Measurements from ENCODE around the gene MYO9B. TPM values are rescaled to one million over a fixed set of nuclear protein-coding genes. Genes with fewer than 3 reads are reported as not detected.

The MYO9B gene
- total RNA-seq, 1 donor from 2014 or later, result 123 TPM

DNA sequence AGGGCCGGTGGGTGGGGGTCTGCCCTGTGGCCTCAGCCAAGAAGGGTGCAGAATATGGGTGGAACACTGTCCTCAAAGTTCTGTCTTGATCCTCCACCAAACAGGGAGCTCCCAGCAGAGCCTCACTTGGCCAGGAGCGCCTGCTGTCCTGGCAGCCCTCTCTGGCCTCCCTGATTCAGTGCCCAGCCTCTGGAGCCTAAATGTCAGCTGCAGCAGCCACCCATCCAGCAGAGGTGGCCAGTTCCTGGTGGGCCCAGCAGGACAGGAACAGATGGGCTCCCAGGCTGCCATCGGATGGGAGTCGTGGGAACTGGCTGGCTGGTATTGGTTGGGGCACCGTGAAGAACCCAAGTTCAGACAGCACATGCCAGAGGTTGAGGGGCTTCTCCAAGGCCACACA lies 137.8 kb downstream of the MYO9B start:
- FAIRE-seq, result no peak
- H3K27ac Mint-ChIP-seq (ENCODE audit: unreplicated experiment), result no peak overlapping the region
- no peak overlapping the region for H3K27ac ChIP-seq (ENCODE audit: low read depth, low read length)

DNA sequence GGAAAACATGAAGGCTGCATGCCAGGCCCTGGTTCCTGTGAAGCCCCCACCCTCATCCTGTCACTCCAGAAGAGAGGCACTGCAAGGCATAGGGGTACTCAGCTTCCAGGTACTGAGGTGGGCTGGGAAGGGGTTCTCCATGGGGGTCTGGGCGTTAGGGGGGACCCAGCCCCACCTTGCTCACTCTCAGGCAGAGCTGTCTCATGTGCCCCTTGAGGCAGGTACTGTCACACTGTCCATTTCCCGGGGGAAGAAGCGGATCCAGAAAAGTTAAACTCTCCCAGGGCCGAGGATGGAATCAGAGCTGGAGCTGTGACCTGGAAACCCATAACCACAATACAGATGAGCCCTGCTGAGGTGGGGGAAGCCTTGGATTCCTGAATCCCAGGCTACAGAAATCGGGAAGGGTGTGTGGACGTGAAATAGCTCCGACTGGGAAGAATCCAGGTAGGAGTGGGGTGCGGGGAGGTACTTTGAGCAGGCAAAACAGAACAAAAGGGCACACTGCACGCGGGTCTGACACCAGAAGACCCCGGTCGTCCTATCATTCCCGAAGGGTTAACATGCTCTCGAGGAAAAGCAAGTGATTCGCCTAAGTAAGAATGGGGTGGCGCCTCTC lies 139.0 kb downstream of the MYO9B start:
- no peak for FAIRE-seq
- H3K4me3 Mint-ChIP-seq (ENCODE audit: unreplicated experiment), result peak overlapping the region; percentile 87
- no peak for TF ChIP-seq CTCF (IDR thresholded peaks at IDR 0.05; ENCODE audit: insufficient read depth, low read depth, low read length)
- no peak for TF ChIP-seq EZH2 (IDR thresholded peaks at IDR 0.05; ENCODE audit: insufficient read depth, low read length)
- H3K9me3 ChIP-seq (ENCODE audit: insufficient read depth, low read depth, low read length), result no peaks in the 10 kb centered on the region
- peaks cover 15% of the 10 kb centered on the region for H3K4me1 ChIP-seq (ENCODE audit: insufficient read depth, low read length)
- peak overlapping the region; percentile 93 for H3K27ac Mint-ChIP-seq (ENCODE audit: unreplicated experiment)
- peaks cover 13% of the 10 kb centered on the region for H3K36me3 ChIP-seq (ENCODE audit: insufficient read depth, low read length)
- no peaks in the 10 kb centered on the region for H3K9me3 Mint-ChIP-seq (ENCODE audit: unreplicated experiment)
- peaks cover 4% of the 10 kb centered on the region for H3K4me1 Mint-ChIP-seq (ENCODE audit: low read depth, unreplicated experiment)
- no peaks in the 10 kb centered on the region for H3K27me3 Mint-ChIP-seq (ENCODE audit: low read depth, unreplicated experiment)
- H4K20me1 ChIP-seq (ENCODE audit: insufficient read depth, low read length), result no peaks in the 10 kb centered on the region
- DNase-seq (ENCODE audit: low read depth), result no peak
- peak overlapping the region; percentile 94 for H3K27ac ChIP-seq (ENCODE audit: low read depth, low read length)
- peaks cover 22% of the 10 kb centered on the region for H3K36me3 Mint-ChIP-seq (ENCODE audit: low read depth, unreplicated experiment)
- H3K4me2 ChIP-seq (ENCODE audit: low read length), result peak overlapping the region; percentile 82
- H3K79me2 ChIP-seq (ENCODE audit: insufficient read depth, low read length), result peaks cover 8% of the 10 kb centered on the region
- peak overlapping the region; percentile 94 for H3K9ac ChIP-seq (ENCODE audit: low read length)
- H3K4me3 ChIP-seq (ENCODE audit: insufficient read depth, low read depth, low read length), result peak overlapping the region; percentile 70
- peak overlapping the region; percentile 90 for H2AFZ ChIP-seq (ENCODE audit: low read depth, low read length)
- H3K27me3 ChIP-seq (ENCODE audit: insufficient read depth, low read length), result no peaks in the 10 kb centered on the region

More for the DNA sequence above, 137.8 kb downstream of the MYO9B start:
- Histone ChIP-seq H3K9me3 (ENCODE audit: insufficient read depth, low read depth, low read length) (no peaks in the 10 kb centered on the region), H3K27me3 (ENCODE audit: insufficient read depth, low read length) (no peaks in the 10 kb centered on the region), H3K36me3 (ENCODE audit: insufficient read depth, low read length) (peaks cover 20% of the 10 kb centered on the region), H3K79me2 (ENCODE audit: insufficient read depth, low read length) (peaks cover 8% of the 10 kb centered on the region), H3K4me1 (ENCODE audit: insufficient read depth, low read length) (peaks cover 22% of the 10 kb centered on the region), H4K20me1 (ENCODE audit: insufficient read depth, low read length) (no peaks in the 10 kb centered on the region), H3K9ac (ENCODE audit: low read length) (no peak overlapping the region), H2AFZ (ENCODE audit: low read depth, low read length) (no peak overlapping the region), H3K4me3 (ENCODE audit: insufficient read depth, low read depth, low read length) (no peak overlapping the region), H3K4me2 (ENCODE audit: low read length) (no peak overlapping the region)
- Mint-ChIP-seq H3K9me3 (ENCODE audit: unreplicated experiment) (no peaks in the 10 kb centered on the region), H3K4me1 (ENCODE audit: low read depth, unreplicated experiment) (peaks cover 6% of the 10 kb centered on the region), H3K4me3 (ENCODE audit: unreplicated experiment) (no peak overlapping the region), H3K27me3 (ENCODE audit: low read depth, unreplicated experiment) (no peaks in the 10 kb centered on the region), H3K36me3 (ENCODE audit: low read depth, unreplicated experiment) (peaks cover 29% of the 10 kb centered on the region)
- TF ChIP-seq EZH2 (IDR thresholded peaks at IDR 0.05; ENCODE audit: insufficient read depth, low read length) (no peak), CTCF (IDR thresholded peaks at IDR 0.05; ENCODE audit: insufficient read depth, low read depth, low read length) (no peak)
- DNase-seq (ENCODE audit: low read depth), result no peak
